CD14-positive monocyte (primary cell): ENCODE results near the gene FNDC3B. TPM values are rescaled to one million over a fixed set of nuclear protein-coding genes. Genes with fewer than 3 reads are reported as not detected.
A peak's percentile ranks its signal among the peaks of the same experiment; 100 is the strongest.

Experiments used
- DNase-seq, 3 donors: peaks; one replicate each; pipeline ENCODE4 v3.0.0-alpha.2; 2011 to 2022
- H2AFZ ChIP-seq: 2 replicates; pipeline ENCODE4 v1.6.0; 2012; ENCODE audit warnings: mild to moderate bottlenecking, low read depth, low read length, inconsistent platforms; ENCODE audit not compliant: insufficient read depth, poor library complexity, severe bottlenecking
- H3K27ac ChIP-seq, 2 donors: 1 replicate in 1 of 2; 2 replicates in 1 of 2; pipeline ENCODE4 v1.5.1; 2012 to 2013; ENCODE audit warnings: low read length in 2 of 2, control low read depth in 1 of 2, inconsistent platforms in 1 of 2, low read depth in 1 of 2, mild to moderate bottlenecking in 1 of 2
- H3K27me3 ChIP-seq, 2 donors: one replicate each; pipeline versions ENCODE4 v1.6.0 to v1.6.1; 2011 to 2013; ENCODE audit warnings: low read length in 2 of 2; ENCODE audit not compliant: control insufficient read depth in 2 of 2, insufficient read depth in 2 of 2
- H3K36me3 ChIP-seq, 2 donors: replicated peaks in 1 of 2; 1 replicate in 1 of 2; 2 replicates in 1 of 2; pipeline versions ENCODE4 v1.5.1 to v1.6.1; 2012 to 2013; ENCODE audit warnings: low read length in 2 of 2, control low read depth in 1 of 2, inconsistent platforms in 1 of 2, mild to moderate bottlenecking in 1 of 2; ENCODE audit not compliant: insufficient read depth in 2 of 2, control insufficient read depth in 1 of 2
- H3K4me1 ChIP-seq, 2 donors: 1 replicate in 1 of 2; 2 replicates in 1 of 2; pipeline versions ENCODE4 v1.5.1 to v1.6.1; 2012 to 2013; ENCODE audit warnings: low read length in 2 of 2, control low read depth in 1 of 2, inconsistent platforms in 1 of 2, mild to moderate bottlenecking in 1 of 2, moderate library complexity in 1 of 2; ENCODE audit not compliant: insufficient read depth in 2 of 2, control insufficient read depth in 1 of 2
- H3K4me2 ChIP-seq: replicated peaks from 2 replicates; pipeline ENCODE3; 2012; ENCODE audit warnings: low read length, moderate library complexity, mild to moderate bottlenecking; ENCODE audit not compliant: poor library complexity, severe bottlenecking; ENCODE audit errors: extremely low read depth
- H3K4me3 ChIP-seq, 3 experiments: fragments of 200-600 bp in 1 of 3; sonication (generic) in 1 of 3; replicated peaks in 1 of 3; 1 replicate in 2 of 3; 2 replicates in 1 of 3; pipeline ENCODE4 v1.5.1; 2011 to 2013; ENCODE audit warnings: low read length in 3 of 3, mild to moderate bottlenecking in 3 of 3, control low read depth in 2 of 3, low read depth in 2 of 3, inconsistent platforms in 1 of 3, moderate library complexity in 1 of 3
- H3K79me2 ChIP-seq: 2 replicates; pipeline ENCODE4 v1.6.0; 2012; ENCODE audit warnings: mild to moderate bottlenecking, control low read depth, inconsistent platforms, low read length, moderate library complexity; ENCODE audit not compliant: insufficient read depth
- H3K9ac ChIP-seq: 2 replicates; pipeline ENCODE4 v1.6.0; 2017; ENCODE audit warnings: low read length, mild to moderate bottlenecking; ENCODE audit not compliant: insufficient read depth, poor library complexity, severe bottlenecking
- H3K9me3 ChIP-seq, 2 donors: replicated peaks in 1 of 2; 1 replicate in 1 of 2; 2 replicates in 1 of 2; pipeline versions ENCODE4 v1.5.1 to v1.6.1; 2012 to 2013; ENCODE audit warnings: low read length in 2 of 2, control low read depth in 1 of 2; ENCODE audit not compliant: control insufficient read depth in 1 of 2, insufficient read depth in 1 of 2
- H4K20me1 ChIP-seq: 2 replicates; pipeline ENCODE4 v1.6.0; 2012; ENCODE audit warnings: mild to moderate bottlenecking, low read length, control low read depth, moderate library complexity; ENCODE audit not compliant: insufficient read depth
- H3K27ac Mint-ChIP-seq, 7 donors: one replicate each; pipeline ENCODE4 v1.8.0; 2020; ENCODE audit warnings: mild to moderate bottlenecking in 7 of 7, mixed read lengths in 7 of 7, moderate library complexity in 6 of 7, inconsistent platforms in 2 of 7
- H3K27me3 Mint-ChIP-seq, 3 donors: one replicate each; pipeline ENCODE4 v1.8.0; 2021 to 2022; ENCODE audit warnings: low read depth in 3 of 3, mild to moderate bottlenecking in 3 of 3, mixed read lengths in 3 of 3, moderate library complexity in 3 of 3, inconsistent platforms in 1 of 3
- H3K36me3 Mint-ChIP-seq, 2 donors: one replicate each; pipeline ENCODE4 v1.8.0; 2020; ENCODE audit warnings: mixed read lengths in 2 of 2, inconsistent platforms in 1 of 2, mild to moderate bottlenecking in 1 of 2
- H3K4me1 Mint-ChIP-seq: one replicate; pipeline ENCODE4 v1.8.0; 2020; ENCODE audit warnings: mild to moderate bottlenecking, mixed read lengths
- H3K4me3 Mint-ChIP-seq, 2 donors: one replicate each; pipeline ENCODE4 v1.8.0; 2020; ENCODE audit warnings: mild to moderate bottlenecking in 2 of 2, mixed read lengths in 2 of 2, moderate library complexity in 1 of 2
- H3K9me3 Mint-ChIP-seq, 7 donors: one replicate each; pipeline ENCODE4 v1.8.0; 2020 to 2022; ENCODE audit warnings: mixed read lengths in 7 of 7, mild to moderate bottlenecking in 6 of 7, moderate library complexity in 6 of 7, inconsistent platforms in 2 of 7
- CTCF ChIP-seq: fragments of 200-600 bp; IDR thresholded peaks from one replicate; pipeline ENCODE4 v1.8.0; 2022; ENCODE audit warnings: antibody characterized with exemption, mild to moderate bottlenecking
- WGBS: methylation state at CpG from one replicate; pipeline ENCODE4 v1.1.5; 2013; ENCODE audit warnings: missing lambda C conversion rate; ENCODE audit not compliant: insufficient coverage; 5-methylcytosine and 5-hydroxymethylcytosine counted together
- intact Hi-C, 2 donors: fragments of 100-400 bp; cut with micrococcal nuclease; formaldehyde crosslinking; loops; one replicate each; pipeline versions ENCODE4 v1.15.0 to v1.15.1; 2023
- polyA plus RNA-seq, 3 donors: library from polyadenylated mRNA; depleted of rRNA in 1 of 3; unstranded in 2 of 3; stranded (reverse) in 1 of 3; fragments of 300-500 nt in 2 of 3; fragments of >200 nt in 1 of 3; fragmentation: Illumina TruSeq in 2 of 3; gene quantifications; 1 replicate in 2 of 3; 2 replicates in 1 of 3; pipeline ENCODE4 v1.2.3, GENCODE V29; 2012 to 2021

Gene FNDC3B
- polyA plus RNA-seq, 3 donors, result 19.6 to 36.1 (median 25.7) TPM

- H3K27me3 ChIP-seq, result no peaks in the 10 kb centered on the region
- no peak overlapping the region for H3K4me3 ChIP-seq
- H3K27ac ChIP-seq, result no peak overlapping the region
- H3K27me3 Mint-ChIP-seq, result peaks cover 0 to under 1% (median 0%) of the 10 kb centered on the region in 3 donors
- intact Hi-C loops, result no loop called here
- peaks cover 4% of the 10 kb centered on the region for H3K4me1 Mint-ChIP-seq
- TF ChIP-seq CTCF, result no peak
- no peak overlapping the region for H3K4me3 Mint-ChIP-seq
- H4K20me1 ChIP-seq, result peaks cover 26% of the 10 kb centered on the region
- DNase-seq, result no peak
- H2AFZ ChIP-seq, result no peak overlapping the region
- H3K27ac Mint-ChIP-seq, result peak overlapping the region in 1 of 7 donors; percentile 59
- no peaks in the 10 kb centered on the region for H3K4me1 ChIP-seq
- peaks cover 13% of the 10 kb centered on the region for H3K79me2 ChIP-seq
- no peaks in the 10 kb centered on the region for H3K9me3 ChIP-seq
- peaks cover 31 to 82% of the 10 kb centered on the region in 2 donors for H3K36me3 ChIP-seq
- WGBS, result 100% methylated on average over 5 of the region's 10 CpGs
- no peak overlapping the region for H3K9ac ChIP-seq
- no peaks in the 10 kb centered on the region for H3K9me3 Mint-ChIP-seq
- no peak overlapping the region for H3K4me2 ChIP-seq
- H3K36me3 Mint-ChIP-seq, result peaks cover 43 to 59% of the 10 kb centered on the region in 2 donors
These were observed 349.2 kb downstream of the FNDC3B start for GRCh38 chr3:172388412-172389078.

GRCh38 chr3:172390792-172391191 is 351.4 kb downstream of the FNDC3B start:
- no peaks in the 10 kb centered on the region for H3K27me3 ChIP-seq
- no peaks in the 10 kb centered on the region for H3K9me3 ChIP-seq
- no peak overlapping the region for H2AFZ ChIP-seq
- H3K4me3 Mint-ChIP-seq, result no peak overlapping the region
- WGBS, result 95% methylated on average over 4 of the region's 5 CpGs
- no peaks in the 10 kb centered on the region for H3K9me3 Mint-ChIP-seq
- no peak for DNase-seq
- intact Hi-C loops, result no loop called here
- H4K20me1 ChIP-seq, result peaks cover 17% of the 10 kb centered on the region
- peaks cover 10% of the 10 kb centered on the region for H3K79me2 ChIP-seq
- peaks cover 4% of the 10 kb centered on the region for H3K4me1 Mint-ChIP-seq
- H3K36me3 ChIP-seq, result peaks cover 25 to 76% of the 10 kb centered on the region in 2 donors
- H3K9ac ChIP-seq, result no peak overlapping the region
- peaks cover 0 to 1% (median 0%) of the 10 kb centered on the region in 3 donors for H3K27me3 Mint-ChIP-seq
- TF ChIP-seq CTCF, result no peak
- H3K36me3 Mint-ChIP-seq, result peaks cover 39 to 60% of the 10 kb centered on the region in 2 donors
- H3K27ac ChIP-seq, result peak overlapping the region in 1 of 2 donors; percentile 44
- H3K4me3 ChIP-seq, result no peak overlapping the region
- H3K27ac Mint-ChIP-seq, result peak overlapping the region in 3 of 7 donors; percentile 3 to 45 (median 37)
- no peak overlapping the region for H3K4me2 ChIP-seq
- H3K4me1 ChIP-seq, result no peaks in the 10 kb centered on the region
